GM21526 (cell line): ENCODE measurements around the gene FKBP1A.
A peak's percentile ranks its signal among the peaks of the same experiment; 100 is the strongest.

Source experiments
- ATAC-seq: cut with Tn5 transposase; IDR thresholded peaks from one replicate; pipeline ENCODE4 v1.9.1; 2021; ENCODE audit warnings: moderate library complexity; ENCODE audit not compliant: unreplicated experiment, low FRiP score

The FKBP1A gene

DNA sequence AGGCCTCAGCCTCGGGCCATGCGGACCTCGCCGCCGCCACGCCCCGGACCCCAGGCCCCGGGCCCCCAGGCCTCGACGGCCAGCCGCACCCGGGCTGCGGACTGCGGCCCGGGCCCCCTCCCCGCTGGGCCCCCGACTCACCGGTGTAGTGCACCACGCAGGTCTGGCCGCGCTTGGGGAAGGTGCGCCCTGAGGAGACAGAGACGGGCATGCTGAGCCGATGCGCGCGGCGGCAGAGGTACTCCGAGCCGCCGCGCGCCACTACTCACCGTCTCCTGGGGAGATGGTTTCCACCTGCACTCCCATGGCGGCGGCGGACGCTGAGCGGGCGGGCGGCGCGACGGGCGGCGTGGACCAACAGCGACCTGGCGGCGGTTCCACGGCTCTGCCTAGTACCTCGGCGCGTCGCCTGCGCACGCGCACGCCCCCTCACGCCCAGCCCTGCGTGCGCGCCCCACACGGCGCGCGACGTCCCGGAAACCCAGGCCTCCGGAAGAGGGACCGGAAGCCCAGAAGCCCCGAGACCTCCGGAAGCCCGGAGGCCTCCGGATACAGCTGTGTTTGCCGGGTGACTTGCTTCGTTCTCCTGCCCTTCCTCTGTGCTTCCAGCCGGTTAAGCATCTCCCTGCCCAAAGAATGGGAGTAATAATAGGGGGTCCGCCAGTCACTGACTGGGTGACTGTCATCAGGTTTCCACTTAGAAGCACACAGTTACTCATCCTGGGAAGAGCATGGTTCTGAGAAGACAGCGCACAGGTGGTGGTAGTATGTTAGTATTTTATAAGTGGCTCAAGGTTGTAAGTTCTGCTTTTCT, at the start of gene FKBP1A:
Gene FKBP1A, minus strand, starts transcription at position 362 of the 814 bp plus-strand sequence. Its CDS starts 56 bp downstream, at position 306.
- peak; percentile 84 for ATAC-seq

DNA sequence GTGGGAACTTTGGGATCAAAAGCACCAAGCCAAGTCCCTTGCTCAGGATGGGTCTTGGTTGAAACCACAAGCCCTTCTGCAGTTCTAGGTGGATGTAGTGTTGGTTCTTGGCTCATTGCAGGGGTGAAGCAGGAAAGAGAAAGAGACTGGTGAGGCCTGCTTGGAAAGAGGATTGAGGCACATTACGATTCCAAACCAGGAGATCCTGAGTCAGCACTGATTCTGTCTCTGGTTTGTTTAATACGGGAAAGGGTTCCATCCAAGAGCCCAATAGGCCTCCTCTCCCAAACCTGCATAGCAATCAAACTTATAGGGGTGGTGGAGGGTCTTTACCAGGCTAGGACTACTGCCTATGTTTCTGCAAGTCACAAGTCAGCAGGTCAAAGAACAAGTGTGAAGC, 49.5 kb upstream of the FKBP1A start:
- no peak for ATAC-seq

DNA sequence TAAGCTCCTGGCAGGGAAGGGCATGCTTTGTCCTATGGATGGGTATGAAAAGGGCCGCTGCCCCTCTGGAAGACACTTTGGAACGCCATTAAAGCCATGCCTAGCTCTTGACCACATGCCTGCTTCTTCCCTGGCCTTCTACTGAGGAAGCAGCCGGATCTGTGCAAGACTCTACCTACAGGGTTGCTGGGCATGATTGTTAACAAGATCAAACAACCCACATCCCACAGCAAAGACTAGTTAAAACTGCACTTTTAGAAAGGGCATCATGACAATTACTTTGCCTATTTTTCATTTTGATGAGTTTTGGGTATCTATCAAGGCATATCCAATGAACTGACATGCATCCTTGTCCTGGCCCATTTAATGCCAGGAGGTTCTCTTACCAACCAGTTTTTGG, 48.3 kb upstream of the FKBP1A start:
- no peak for ATAC-seq

DNA sequence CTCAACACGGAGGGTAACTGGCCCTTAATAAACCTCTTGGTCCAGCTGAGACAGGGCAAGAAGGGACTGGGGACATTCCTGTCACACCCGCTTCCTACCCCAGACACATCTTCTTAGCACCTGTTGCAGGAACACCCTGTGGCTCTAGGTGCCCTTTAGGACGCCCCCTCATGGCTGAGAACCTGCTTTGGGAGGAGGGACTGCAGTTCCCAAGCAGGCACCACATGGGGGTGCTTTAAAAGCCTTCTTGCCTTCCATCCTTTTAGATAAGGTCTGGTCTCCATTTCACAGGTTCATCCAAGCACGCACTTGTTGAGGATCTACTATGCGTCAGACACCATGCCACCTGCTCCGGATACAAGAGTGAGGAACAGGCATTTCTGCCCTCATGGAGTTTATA, 47.2 kb upstream of the FKBP1A start:
- ATAC-seq: no peak

DNA sequence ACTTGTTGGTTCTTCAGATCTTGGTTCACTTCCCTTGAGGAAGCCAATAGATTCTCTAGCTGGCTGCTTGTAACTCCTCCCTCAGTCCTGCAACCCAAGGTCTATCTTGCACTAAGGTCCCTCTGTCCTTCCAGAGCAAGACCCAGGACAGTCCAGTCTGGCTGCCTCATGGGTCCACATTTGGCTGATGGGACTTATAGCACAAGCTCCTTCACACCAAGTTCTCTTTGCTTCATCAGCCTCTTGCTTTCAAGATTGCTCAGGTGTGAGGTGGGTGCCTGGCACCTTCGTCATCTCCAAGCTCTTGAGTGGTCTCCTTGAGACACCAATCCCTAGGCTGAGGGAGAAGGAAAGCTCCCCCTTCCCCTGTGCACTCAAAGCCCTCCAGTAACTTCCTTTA, 45.5 kb upstream of the FKBP1A start:
- ATAC-seq: no peak

DNA sequence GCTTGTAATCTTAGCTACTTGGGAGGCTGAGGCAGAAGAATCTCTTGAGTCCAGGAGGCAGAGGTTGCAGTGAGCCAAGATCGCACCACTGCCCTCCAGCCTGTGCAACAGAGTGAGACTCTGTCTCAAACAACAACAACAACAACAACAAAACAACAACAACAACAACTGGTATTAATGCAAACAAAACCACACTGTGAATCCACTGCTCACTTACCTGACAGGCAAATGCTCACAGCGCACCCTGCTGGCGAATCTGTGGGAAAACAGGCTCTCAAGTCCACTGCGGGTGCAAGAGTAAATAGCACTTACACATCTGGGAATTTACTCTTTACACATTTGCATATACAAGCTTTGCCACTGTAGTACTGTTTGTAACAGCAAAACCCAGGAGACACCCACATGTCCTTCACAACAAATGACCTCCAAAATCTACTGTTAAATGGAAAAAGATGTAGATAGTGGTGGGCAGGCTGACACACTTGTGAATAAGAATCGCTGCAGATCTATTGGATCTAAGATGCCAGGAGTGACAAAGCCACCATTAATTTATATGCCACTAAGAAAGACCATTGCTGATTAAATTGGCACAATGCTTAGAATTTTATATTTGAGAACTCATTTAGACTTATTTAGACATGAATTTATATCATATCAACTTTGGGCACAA, 44.5 kb upstream of the FKBP1A start:
- ATAC-seq: no peak

DNA sequence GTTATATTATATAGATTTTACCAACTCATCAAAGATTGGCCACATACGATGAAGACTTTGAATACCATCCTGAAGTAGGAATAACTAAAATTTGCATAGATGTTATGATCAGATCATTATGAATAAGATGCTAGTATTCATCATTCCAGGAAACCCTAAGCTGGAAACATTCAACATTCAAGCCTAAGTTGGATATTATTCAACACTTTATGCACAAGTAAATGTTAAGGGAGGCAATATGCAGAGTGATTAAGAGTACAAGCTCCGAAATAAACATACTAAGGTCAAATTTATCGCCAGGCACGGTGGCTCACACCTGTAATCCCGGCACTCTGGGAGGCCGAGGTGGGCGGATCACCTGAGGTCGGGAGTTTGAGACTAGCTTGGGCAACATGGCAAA, 43.4 kb upstream of the FKBP1A start:
- ATAC-seq: no peak

DNA sequence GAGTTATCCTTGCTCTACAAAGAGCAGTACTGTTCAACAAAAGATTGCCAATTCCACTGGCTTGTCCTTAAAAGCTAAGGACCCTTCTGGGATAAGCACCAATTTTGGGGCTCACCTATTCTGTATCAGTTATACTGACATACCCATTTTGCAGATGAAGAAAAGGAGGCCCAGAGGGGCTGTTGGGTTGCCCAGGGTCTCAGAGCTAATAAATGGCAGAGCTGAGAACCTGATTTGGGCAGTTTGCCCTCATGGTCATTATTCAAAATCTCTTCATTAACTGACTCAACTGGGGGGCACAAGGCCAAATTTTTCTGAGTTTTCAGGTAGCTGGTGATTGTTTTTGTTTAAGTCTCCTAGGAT, 42.5 kb upstream of the FKBP1A start:
- ATAC-seq: no peak

DNA sequence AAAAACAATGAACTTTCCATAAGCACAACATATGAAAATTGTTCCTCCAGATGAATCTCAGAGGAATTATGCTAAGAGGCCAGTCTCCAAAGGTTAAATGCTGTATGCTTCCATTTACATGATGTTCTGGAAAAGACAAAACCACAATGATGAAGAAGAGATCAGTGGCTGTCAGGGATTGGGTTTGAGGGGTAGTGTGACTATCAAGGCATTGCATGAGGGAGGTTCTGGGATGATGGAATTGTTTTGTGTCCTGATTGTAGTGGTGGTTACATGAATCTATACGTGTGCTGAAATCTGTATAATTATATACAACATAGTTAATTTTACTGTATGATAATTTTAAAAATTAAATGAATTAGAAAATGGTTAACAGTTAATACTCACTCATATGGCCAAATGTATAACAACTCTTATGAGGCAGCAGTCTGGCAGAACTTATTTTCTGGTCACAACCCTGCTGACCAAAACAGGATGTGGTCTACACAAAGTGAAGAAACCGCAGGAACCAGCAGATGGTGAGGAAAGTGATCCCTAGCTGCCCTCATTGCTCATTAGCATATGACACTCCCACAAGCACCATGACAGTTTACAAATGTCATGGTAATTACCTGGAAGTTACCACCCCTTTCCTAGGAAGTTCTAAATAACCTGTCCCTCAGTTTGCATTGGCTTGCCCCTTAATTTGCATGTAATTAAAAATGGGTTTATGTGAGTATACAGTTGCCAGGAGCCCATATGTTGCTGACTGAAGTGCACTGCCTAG, 41.9 kb upstream of the FKBP1A start:
- ATAC-seq: peak; percentile 88

DNA sequence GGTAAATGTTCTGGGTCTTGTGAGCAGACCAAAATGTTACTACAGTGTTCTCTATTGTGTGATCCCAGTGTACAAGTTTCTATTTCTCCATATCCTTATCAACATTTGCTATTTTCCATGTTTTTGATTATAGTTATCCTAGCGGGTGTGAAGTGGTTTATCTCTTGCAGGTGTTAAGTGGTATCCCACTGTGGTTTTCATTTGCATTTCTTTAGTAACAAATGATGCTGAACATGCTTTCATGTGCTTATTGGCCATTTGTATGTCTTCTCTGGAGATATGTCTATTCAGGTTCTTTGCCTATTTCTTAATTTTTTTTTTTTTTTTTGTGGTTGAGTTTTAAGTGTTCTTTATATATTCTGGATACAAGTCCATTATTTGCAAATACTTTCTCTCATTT, 38.3 kb upstream of the FKBP1A start:
- ATAC-seq: no peak

DNA sequence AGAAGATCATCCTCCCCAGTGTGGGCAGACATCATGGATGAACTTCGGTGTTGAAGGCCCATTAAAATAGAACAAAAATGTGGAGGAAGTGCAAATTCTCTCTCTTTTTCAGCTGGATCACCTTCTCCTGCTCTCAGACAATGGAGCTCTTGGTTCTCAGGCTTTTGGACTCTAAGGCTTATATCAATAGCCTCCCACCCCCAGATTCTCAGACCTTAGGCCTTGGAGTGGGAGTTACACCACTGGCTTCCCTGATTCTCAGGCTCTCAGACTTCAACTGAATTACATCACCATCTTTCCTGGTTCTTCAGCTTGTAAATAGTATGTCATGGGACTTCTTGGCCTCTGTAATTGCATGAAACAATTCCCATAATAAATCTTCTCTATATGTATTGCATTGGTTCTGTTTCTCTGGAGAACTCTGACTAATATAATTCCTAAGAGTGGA, 37.2 kb upstream of the FKBP1A start:
- no peak for ATAC-seq

DNA sequence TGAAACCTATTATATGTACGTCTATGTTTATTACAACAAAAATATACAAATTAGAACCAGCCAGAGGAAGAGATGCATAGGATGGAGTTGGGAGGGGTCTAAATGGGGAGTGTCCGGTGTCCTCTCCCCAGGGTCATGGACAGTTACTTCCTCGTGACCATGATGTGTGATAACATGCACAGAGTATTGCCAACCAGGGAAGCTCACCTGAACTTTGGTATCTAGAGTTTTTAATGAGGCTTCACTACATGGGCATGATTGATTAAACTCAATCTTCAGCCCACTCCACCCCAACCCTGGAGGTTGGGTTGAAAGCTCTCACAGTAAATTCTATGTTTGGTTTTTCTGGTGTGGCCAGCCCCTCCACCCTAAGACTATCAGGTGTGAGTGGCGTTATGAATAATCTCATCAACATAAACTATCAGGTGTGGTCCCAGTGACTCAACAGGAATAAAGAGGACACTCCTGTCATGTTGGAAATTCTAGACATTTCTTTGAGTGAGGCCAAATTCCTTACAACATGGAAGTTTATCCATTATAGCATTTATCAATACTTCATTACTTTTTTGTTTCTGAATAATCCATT, 36.4 kb upstream of the FKBP1A start:
- no peak for ATAC-seq

DNA sequence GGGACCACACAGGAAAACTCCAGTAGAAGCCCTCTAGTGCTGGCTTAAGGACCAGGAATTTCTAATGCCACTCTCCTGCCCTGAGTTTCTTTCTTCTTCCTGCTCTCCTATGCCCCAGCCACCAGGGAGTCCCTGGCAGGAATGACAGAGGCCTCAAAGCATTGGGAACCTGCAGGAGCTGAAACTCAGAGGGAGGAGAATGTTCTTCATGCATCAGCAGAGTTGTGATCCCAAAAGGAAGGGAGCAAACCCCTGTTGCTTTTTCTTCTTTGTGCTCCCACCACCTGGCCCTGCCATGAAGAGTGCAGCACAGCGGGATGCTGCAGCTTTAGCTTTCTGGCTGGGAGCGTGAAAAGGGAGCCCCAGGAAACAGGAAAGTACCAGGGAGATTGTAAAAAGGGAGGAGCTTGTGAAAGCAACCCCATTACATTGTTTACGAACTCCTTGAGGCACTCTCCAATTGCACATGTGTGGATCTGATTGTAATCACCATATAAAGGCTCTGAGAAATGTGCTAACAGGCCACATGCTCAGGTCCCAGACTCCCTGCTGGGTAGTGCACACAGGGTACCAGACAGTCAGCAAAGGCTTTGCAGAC, 34.7 kb upstream of the FKBP1A start:
- ATAC-seq: no peak

DNA sequence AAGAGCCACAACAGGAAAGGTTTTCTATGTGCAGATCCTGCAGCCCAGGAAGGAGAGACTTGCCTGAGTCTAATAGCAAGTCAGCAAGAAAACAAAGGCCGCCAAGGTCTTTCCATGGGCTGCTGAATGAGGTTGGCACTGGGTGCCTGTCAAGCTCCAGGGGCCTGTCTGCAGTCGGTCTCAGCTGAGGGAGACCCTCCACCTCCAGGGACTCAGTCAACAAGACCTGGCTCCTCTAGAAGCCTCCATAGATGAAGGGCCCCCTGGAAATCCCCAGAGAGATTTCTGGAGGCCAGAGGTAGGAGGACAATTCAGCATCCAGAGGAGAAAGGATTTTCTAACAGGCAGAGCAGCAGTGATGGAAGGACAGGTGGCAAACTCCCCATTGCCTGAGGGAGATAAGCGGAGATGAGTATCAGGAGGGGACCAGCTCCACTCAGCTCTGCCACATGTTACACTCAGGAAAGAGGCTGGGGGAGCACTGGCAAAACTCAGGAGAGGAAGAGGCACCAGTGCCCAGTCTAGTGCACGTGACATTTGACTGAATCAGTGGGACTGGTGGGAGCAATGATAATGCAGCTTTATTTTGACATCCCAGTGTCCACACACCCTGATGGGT, 33.5 kb upstream of the FKBP1A start:
- no peak for ATAC-seq

DNA sequence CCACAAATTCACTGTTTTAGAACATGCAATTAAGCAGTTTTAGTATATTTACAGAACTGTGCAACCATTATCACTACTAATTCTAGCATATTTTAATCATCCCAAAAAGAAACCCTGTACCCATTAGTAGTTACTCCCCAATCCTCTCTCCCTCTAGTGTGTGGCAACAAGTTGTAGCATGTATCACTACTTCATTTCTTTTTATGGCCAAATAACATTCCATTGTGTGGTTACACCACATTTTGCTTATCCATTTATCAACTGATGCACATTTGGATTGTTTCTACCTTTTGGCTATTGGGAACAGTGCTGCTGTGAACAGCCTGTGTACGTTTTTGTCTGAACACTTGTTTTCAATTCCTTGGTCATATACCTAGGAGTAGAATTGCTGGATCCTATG, 31.5 kb upstream of the FKBP1A start:
- ATAC-seq: no peak

DNA sequence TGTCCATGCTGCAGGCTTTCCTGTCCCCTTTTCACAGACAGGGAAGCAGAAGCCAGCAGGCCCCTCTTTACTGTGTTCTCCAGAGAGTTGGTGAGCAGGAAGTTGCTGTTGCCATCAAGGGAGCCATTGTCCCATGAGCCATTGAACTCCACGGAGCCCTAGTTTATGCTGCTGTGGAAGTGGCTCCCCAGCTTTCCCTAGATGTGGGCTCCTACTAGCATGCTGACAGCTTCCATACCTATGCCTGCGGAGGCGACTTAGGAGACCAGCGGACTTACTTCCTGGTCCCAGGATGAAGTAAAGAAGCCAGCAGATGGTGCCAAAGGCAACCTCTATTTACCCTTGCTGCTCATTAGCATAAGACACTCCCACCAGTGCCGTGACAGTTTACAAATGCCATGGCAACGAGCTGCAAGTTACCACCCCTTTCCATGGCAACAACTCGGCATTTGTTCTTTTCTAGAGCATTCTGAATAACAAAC, 30.8 kb upstream of the FKBP1A start:
- ATAC-seq: no peak

DNA sequence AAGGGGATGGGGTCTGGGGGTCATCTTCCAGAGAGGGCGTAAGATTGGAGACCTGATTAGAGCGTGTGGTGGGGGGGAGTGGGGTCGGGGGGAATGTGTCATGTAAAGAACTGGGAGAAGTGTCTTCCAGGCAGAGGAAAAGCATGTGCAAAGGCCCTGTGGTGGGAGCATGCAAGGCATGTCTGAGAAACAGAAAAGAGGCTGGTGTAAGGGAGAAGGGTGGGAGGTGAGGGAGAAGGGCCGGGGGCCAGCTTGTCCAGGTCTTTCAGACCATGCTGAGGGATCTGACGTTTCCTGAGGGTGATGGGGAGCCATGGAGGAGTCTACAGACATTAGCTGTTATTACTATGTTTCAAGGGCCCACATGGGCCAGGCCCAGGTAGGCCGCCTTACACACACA, 30.4 kb upstream of the FKBP1A start:
- no peak for ATAC-seq

DNA sequence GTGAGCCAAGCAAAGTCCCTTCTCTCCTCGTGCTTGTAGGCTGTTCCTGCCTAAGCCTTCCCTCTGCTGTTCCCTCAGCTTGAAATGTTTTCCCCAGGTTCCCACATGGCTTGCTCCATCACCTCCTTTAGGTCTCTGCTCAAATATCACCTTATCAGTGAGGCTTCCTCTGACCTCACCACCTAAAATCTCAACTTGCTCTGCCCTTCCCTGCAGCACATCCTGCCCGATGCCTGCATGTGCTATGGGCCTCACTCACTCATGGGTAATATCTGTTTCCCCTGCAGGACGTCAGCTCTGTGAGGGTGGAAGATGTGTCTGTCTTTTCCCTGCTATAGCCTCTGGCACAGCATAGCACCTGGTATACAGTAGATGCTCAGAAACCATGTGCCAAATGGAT, 29.9 kb upstream of the FKBP1A start:
- no peak for ATAC-seq

DNA sequence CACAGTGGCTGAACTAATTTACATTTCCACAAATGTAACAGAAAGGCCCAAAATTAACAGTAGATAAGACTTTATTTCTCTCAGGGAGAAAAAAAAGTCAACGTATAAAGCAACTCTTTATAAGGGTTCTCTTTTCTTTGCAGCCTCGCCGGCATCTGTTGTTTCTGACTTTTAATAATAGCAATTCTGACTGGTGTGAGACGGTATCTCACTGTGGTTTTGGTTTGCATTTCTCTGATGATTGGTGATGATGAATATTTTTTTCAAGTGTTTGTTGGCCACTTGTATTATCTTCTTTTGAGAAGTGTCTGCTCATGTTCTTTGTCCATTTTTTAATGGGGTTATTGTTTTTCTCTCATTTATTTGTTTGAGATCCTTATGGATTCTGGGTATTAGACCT, 27.2 kb upstream of the FKBP1A start:
- no peak for ATAC-seq

DNA sequence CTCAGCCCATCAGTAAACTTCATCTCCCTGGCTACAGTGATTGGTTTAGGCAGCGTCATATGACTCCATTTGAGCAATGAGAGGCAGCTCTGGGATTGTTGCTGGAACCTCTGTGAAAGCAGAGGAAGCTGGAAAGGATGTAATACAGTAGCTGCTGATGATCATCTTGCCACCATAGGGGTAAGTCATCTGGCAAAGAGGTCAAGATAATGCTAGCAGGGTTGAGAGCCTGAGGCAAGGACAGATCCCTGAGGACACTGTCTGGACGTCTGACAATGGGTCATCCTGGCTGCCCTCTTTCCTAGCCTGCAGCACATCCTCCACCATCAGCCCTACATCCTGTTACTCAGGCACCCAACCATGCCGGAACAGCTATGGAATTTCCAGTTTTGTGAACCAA, 25.5 kb upstream of the FKBP1A start:
- no peak for ATAC-seq
